Measurements from ENCODE around the gene TNS4. TPM values are rescaled to one million over a fixed set of nuclear protein-coding genes. Genes with fewer than 3 reads are reported as not detected.

Gene TNS4
- total and polyA plus RNA-seq, 3 donors from 2014 or later = 0.09 to 0.16 (median 0.12) TPM

DNA sequence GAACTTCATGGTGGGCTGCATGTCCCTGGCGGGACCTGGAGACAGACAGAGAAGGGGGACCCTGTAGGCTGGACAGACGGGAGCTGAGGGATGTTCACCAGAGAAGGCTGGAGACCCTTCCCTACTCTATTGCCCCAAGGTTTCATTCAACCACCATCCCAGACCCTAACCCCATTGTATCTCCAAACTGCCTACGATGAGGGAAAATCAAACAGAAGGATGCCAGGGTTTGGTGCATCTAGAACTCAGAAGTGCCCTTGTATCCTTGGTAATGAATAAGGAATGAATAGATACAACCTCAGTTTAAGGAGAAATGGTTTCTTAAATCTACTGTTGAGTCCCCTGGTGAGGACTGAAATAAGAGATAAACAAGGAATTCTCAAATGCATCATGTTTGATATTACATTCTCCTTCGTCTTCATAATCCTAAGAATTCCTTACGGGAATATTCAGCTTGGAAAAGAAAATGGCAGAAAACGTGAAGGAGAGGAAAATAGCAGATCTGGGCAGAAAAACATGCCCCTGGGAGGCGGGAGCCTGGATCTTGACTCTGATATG lies 16.4 kb downstream of the TNS4 start:
- no peaks in the 10 kb centered on the region for H3K36me3 ChIP-seq (ENCODE audit: low read depth, missing control alignments)
- no peak overlapping the region for H3K27ac ChIP-seq
- intact Hi-C loops (cut with DNase I; ENCODE audit: low total_unique reads) = no loop called here

DNA sequence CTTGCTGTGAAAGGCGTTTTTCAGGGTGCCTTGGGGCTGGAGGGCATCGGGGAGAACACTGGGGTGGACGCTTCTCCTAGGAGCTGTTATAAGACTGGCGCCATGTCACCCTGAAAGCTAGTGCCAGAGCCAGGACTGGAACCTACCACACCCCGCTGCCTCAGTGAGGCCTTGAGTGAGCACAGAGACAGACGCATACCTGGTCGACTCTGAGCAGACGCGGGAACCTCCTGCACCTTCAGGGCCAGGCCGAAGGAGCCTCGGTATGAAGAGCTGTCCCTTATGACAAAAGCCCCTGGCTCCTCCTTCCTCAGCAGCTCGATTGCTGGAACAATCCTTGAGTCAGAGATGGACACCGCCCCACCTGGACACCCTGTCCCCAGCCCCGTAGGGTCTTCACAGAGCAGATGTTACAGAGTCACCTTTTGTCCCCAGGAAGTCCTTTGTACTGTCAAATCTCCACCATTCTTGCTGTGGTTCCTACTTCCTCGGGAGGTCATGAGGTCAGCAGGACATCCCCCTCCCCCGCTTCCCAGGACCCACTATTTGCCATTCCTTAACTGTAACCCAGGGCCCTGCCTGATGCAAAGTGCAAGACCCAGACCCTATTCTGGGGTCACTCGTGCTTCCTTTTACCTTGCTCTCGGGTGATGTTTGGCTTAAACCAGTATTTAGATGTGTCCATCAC lies 17.0 kb downstream of the TNS4 start:
- intact Hi-C loops (cut with DNase I; ENCODE audit: low total_unique reads) = no loop called here
- Histone ChIP-seq H3K27me3 (no peaks in the 10 kb centered on the region), H3K36me3 (ENCODE audit: low read depth, missing control alignments) (no peaks in the 10 kb centered on the region), H3K27ac (no peak overlapping the region), H3K9me3 (no peaks in the 10 kb centered on the region), H3K4me1 (no peaks in the 10 kb centered on the region), H3K4me3 (no peak overlapping the region)
- 91 to 93% methylated on average over 17 to 18 of the region's 18 CpGs for WGBS, 2 donors
- TF ChIP-seq, protein P1, sequence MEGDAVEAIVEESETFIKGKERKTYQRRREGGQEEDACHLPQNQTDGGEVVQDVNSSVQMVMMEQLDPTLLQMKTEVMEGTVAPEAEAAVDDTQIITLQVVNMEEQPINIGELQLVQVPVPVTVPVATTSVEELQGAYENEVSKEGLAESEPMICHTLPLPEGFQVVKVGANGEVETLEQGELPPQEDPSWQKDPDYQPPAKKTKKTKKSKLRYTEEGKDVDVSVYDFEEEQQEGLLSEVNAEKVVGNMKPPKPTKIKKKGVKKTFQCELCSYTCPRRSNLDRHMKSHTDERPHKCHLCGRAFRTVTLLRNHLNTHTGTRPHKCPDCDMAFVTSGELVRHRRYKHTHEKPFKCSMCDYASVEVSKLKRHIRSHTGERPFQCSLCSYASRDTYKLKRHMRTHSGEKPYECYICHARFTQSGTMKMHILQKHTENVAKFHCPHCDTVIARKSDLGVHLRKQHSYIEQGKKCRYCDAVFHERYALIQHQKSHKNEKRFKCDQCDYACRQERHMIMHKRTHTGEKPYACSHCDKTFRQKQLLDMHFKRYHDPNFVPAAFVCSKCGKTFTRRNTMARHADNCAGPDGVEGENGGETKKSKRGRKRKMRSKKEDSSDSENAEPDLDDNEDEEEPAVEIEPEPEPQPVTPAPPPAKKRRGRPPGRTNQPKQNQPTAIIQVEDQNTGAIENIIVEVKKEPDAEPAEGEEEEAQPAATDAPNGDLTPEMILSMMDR (IDR thresholded peaks at IDR 0.05) = no peak
- TF ChIP-seq POLR2A (IDR thresholded peaks at IDR 0.05) = no peak
- no peak for DNase-seq

More for the DNA sequence above, 16.4 kb downstream of the TNS4 start:
- TF ChIP-seq, protein P1 (IDR thresholded peaks at IDR 0.05) = no peak
- TF ChIP-seq POLR2A (IDR thresholded peaks at IDR 0.05) = no peak
- Histone ChIP-seq H3K27me3 (no peaks in the 10 kb centered on the region), H3K4me1 (no peaks in the 10 kb centered on the region), H3K4me3 (no peak overlapping the region), H3K9me3 (no peaks in the 10 kb centered on the region)
- DNase-seq = no peak
- WGBS, 2 donors = 82 to 83% methylated on average over 7 of the region's 7 CpGs

GRCh38 chr17:40483679-40484078 lies 17.7 kb downstream of the TNS4 start:
- no peak for DNase-seq
- Histone ChIP-seq H3K27ac (no peak overlapping the region), H3K36me3 (ENCODE audit: low read depth, missing control alignments) (no peaks in the 10 kb centered on the region)

DNA sequence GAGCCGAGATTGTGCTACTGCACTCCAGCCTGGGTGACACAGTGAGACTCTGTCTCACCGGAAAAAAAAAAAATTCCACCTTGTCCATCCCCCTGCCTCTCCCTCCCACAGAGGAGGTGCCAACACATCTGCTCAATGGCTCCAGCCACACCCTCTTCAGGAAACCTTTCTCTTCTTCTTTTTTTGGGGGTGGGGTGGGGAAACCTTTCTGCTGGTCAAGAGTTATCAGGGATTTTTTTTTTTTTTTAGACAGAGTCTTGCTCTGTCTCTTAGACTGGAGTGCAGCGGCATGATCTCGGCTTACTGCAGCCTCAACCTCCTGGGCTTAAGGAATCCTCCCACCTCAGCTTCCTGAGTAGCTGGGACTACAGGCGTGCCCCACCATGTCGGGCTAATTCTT lies 18.7 kb downstream of the TNS4 start:
- Histone ChIP-seq H3K4me1 (no peaks in the 10 kb centered on the region), H3K9me3 (no peaks in the 10 kb centered on the region), H3K27me3 (no peaks in the 10 kb centered on the region), H3K36me3 (ENCODE audit: low read depth, missing control alignments) (no peaks in the 10 kb centered on the region), H3K4me3 (no peak overlapping the region), H3K27ac (no peak overlapping the region)
- TF ChIP-seq POLR2A (IDR thresholded peaks at IDR 0.05) = no peak
- TF ChIP-seq, protein P1 (IDR thresholded peaks at IDR 0.05) = no peak
- intact Hi-C loops (cut with DNase I; ENCODE audit: low total_unique reads) = no loop called here
- whole genome bisulfite sequencing, 2 donors = 88 to 90% methylated on average over 5 to 6 of the region's 6 CpGs
- no peak for DNase-seq

More at GRCh38 chr17:40483679-40484078, 17.7 kb downstream of the TNS4 start:
- TF ChIP-seq, protein P1 (IDR thresholded peaks at IDR 0.05) = no peak
- no peak for TF ChIP-seq POLR2A (IDR thresholded peaks at IDR 0.05)
- no peak overlapping the region for H3K4me3 ChIP-seq
- intact Hi-C loops (cut with DNase I; ENCODE audit: low total_unique reads) = no loop called here
- H3K4me1 ChIP-seq = no peaks in the 10 kb centered on the region
- H3K27me3 ChIP-seq = no peaks in the 10 kb centered on the region
- 76 to 88% methylated on average over 4 of the region's 4 CpGs for WGBS, 2 donors
- no peaks in the 10 kb centered on the region for H3K9me3 ChIP-seq

DNA sequence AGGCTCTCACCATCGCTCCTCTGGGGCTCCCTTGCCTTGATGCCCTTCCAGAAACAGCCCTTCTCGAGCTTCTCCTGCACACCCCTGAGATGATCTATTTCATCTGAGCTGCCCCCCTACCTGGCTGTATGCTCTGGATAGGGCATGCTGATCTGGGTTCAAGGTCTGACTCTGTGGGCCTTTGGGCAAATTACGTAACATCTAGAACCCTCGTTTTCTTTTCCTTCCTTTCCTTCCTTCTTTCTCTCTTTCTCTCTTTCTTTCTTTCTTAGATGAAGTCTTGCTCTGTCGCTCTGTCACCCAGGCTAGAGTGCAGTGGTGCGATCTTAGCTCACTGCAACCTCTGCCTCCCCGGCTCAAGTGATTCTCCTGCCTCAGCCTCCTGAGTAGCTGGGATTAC lies 20.3 kb downstream of the TNS4 start:
- intact Hi-C loops (cut with DNase I; ENCODE audit: low total_unique reads) = no loop called here
- TF ChIP-seq, protein P1 (IDR thresholded peaks at IDR 0.05) = no peak
- TF ChIP-seq POLR2A (IDR thresholded peaks at IDR 0.05) = no peak
- Histone ChIP-seq H3K27me3 (no peaks in the 10 kb centered on the region), H3K4me3 (no peak overlapping the region), H3K9me3 (no peaks in the 10 kb centered on the region), H3K4me1 (peaks cover 8% of the 10 kb centered on the region), H3K36me3 (ENCODE audit: low read depth, missing control alignments) (no peaks in the 10 kb centered on the region), H3K27ac (no peak overlapping the region)
- 91% methylated on average over 7 of the region's 7 CpGs for WGBS, 2 donors
- DNase-seq = no peak
